GM12892 (cell line): ENCODE data around the gene DPP6.
"Not testable (repeated sequence)": the region's sequence is repeated elsewhere in the genome, so short reads cannot be mapped to it uniquely, and the experiment has no call there.

ENCODE experiments used
- POLR2A ChIP-seq: IDR thresholded peaks from 2 replicates; pipeline ENCODE4 v1.6.1; 2011; ENCODE audit warnings: low read depth, low read length, control low read depth
- POLR2AphosphoS5 ChIP-seq: IDR thresholded peaks from 2 replicates; pipeline ENCODE4 v1.6.1; 2011; ENCODE audit warnings: low read depth, low read length, control low read depth
- TAF1 ChIP-seq: IDR thresholded peaks from 2 replicates; pipeline ENCODE4 v1.6.1; 2011; ENCODE audit warnings: low read depth, mild to moderate bottlenecking, control low read depth, low read length, borderline replicate concordance

GRCh38 chr7:154120825-154121224 lies 68.6 kb downstream of the DPP6 start:
- not testable (repeated sequence) for TF ChIP-seq POLR2AphosphoS5, POLR2A, TAF1
